ENCODE data around the gene ZGLP1.
A peak's percentile ranks its signal among the peaks of the same experiment; 100 is the strongest.

Gene ZGLP1

DNA sequence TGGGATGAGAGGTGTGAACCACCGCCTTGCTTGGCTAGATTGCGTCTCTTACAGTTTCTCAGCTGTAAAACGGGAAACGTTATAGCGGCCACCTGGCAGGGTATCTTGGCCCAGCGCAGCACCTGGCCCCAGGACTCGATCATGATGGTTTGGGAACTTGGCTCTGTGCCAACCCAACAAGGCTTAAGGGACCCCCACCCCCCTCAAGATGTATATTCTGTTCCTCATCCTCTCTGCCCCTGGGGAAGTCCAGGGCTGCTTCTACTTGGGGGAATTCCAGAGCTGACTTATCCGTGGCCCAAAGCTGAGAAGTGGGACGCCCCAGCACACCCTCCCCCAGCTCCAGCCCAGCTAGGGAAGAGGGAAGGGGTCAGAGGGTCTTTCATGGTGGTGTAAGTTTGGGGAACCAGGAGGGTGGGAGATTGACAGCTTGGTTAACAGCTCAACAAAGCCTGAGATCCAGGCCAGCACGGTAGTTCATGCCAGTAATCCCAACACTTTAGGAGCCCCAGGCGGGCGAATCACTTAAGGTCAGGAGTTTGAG lies 38.0 kb downstream of the ZGLP1 start:
- TF ChIP-seq CTCF (IDR thresholded peaks at IDR 0.05) = no peak

DNA sequence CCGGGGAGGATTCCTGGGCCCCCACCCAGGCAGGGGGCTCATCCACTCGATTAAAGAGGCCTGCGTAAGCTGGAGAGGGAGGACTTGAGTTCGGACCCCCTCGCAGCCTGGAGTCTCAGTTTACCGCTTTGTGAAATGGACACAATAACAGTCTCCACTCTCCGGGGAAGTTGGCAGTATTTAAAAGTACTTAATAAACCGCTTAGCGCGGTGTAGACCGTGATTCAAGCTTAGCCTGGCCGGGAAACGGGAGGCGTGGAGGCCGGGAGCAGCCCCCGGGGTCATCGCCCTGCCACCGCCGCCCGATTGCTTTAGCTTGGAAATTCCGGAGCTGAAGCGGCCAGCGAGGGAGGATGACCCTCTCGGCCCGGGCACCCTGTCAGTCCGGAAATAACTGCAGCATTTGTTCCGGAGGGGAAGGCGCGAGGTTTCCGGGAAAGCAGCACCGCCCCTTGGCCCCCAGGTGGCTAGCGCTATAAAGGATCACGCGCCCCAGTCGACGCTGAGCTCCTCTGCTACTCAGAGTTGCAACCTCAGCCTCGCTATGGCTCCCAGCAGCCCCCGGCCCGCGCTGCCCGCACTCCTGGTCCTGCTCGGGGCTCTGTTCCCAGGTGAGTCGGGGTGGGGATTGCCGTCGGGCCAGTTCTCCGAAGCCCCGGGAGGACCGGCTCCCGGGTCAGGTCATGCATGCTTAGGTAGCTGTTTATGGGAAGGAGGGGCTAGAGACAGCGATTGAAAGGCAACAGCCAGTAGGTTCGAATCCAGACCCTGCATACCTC lies 38.8 kb downstream of the ZGLP1 start, which contains the start of gene ICAM1:
TSS of gene ICAM1 (plus strand) at position 505 of the 779 bp plus-strand sequence. CDS start at position 545, 40 bp downstream.
- no peak for TF ChIP-seq CTCF (IDR thresholded peaks at IDR 0.05)

DNA sequence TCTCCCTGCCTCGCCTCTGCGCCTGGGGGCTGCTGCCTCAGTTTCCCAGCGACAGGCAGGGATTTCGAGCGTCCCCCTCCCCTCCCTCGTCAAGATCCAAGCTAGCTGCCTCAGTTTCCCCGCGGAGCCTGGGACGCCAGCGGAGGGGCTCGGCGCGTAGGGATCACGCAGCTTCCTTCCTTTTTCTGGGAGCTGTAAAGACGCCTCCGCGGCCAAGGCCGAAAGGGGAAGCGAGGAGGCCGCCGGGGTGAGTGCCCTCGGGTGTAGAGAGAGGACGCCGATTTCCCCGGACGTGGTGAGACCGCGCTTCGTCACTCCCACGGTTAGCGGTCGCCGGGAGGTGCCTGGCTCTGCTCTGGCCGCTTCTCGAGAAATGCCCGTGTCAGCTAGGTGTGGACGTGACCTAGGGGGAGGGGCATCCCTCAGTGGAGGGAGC lies 39.4 kb downstream of the ZGLP1 start:
- TF ChIP-seq CTCF (IDR thresholded peaks at IDR 0.05) = no peak

DNA sequence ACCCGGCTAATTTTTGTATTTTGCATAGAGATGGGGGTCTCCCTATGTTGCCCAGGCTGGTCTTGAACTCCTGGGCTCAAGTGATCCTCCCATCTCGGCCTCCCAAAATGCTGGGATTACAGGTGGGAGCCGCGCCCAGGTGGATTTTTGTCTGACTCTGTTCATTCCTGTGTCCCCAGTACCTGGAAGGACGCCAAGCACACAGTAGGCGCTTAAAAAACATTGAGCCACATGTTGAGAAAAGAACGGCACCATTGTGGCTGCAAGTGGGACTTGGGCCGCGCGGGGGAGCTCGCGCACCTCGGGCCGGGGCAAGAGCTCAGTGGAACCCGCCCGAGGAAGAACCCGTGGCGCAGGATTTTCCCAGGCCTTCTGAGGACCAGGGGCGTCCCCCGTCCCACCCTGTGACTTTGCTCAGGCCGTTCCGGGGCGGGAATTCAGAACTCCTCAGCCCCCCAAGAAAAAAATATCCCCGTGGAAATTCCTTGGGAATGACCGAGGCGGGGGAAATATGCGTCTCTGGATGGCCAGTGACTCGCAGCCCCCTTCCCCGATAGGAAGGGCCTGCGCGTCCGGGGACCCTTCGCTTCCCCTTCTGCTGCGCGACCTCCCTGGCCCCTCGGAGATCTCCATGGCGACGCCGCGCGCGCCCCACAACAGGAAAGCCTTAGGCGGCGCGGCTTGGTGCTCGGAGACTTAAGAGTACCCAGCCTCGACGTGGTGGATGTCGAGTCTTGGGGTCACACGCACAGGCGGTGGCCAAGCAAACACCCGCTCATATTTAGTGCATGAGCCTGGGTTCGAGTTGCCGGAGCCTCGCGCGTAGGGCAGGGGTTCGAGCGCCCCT lies 40.1 kb downstream of the ZGLP1 start:
- TF ChIP-seq CTCF (IDR thresholded peaks at IDR 0.05) = peak; percentile 93

- TF ChIP-seq CTCF (IDR thresholded peaks at IDR 0.05) = no peak
Measured at GRCh38 chr19:10268071-10268470, 41.5 kb downstream of the ZGLP1 start.

- no peak for TF ChIP-seq CTCF (IDR thresholded peaks at IDR 0.05)
Measured at GRCh38 chr19:10266706-10267105, 42.9 kb downstream of the ZGLP1 start.

DNA sequence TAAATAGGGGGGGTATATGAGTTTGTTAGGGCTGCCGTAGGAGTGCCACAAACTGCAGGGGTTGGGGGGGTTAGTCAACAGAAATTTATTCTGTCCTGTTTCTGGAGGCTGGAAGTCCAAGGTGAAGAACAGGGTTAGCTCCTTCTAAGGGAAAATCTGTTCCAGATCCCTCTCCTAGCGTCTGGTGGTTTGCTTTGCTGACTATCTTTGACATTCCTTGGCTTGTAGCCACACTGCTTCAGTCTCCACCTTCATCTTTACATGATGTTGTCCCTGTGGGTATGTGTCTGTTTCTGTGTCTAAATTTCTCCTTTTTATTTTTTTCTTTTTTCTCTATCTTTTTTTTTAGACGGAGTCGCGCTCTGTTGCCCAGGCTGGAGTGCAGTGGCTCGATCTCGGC lies 46.8 kb downstream of the ZGLP1 start:
- TF ChIP-seq CTCF (IDR thresholded peaks at IDR 0.05) = no peak
